ENCODE results near the gene FBXL7. TPM values are rescaled to one million over a fixed set of nuclear protein-coding genes. Genes with fewer than 3 reads are reported as not detected.

The FBXL7 gene
- total and polyA plus RNA-seq, 2 donors (not counting 1 experiment from before 2014, with no cell fraction given): not detected

DNA sequence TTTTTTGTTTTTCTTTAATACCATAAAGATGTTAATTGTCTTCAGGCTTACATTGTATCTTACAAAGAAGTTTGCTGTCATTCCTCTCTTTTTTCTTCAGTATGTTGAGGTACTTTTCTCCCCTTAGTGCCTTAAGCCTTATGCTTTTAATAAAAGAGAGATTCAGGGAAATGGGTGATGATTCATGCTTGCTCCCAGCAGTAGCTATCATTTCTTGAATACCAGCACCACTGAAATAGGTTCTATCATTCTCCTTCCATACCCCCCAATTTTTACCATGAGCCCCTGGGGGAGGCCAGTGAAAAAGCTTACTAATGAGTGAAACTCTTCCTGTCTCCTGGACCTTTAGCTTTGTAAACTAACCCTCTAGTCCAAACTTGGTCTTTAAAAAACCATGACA is 165.0 kb downstream of the FBXL7 start:
- POLR2A ChIA-PET: no interaction called here

DNA sequence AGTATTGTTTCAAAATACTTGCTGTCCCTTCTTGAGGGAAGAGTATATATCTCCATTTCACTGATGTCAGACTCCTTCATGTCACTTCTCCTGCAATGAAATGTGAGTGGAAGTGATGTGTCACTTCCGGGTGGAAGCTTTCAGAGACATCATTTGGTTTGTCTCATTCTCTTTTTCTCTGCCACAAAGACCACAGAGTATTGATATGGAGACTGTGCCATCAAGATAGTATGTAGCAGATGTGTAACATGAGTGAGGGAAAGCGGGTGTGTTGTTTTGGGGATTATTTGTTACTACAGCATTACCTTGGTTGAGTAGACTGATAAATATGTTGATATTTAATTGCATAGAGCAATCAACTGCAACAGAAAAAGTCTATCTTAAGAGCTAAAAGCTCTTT is 169.8 kb downstream of the FBXL7 start:
- Histone ChIP-seq H3K4me1 (ENCODE audit: control insufficient read depth in 2 of 2, insufficient read depth in 2 of 2, low read length in 2 of 2) (no peaks in the 10 kb centered on the region), H3K27ac (ENCODE audit: low read length in 2 of 2) (no peak overlapping the region), H3K9ac (ENCODE audit: low read length) (no peak overlapping the region), H4K20me1 (ENCODE audit: control insufficient read depth, insufficient read depth, low read length, poor library complexity, severe bottlenecking) (no peaks in the 10 kb centered on the region), H3K4me2 (replicated peaks; ENCODE audit: low read depth, low read length, poor library complexity, severe bottlenecking) (no peak overlapping the region), H3K36me3 (replicated peaks in 1 of 2; ENCODE audit: control extremely low read depth in 1 of 2, control insufficient read depth in 1 of 2, extremely low read depth in 1 of 2, insufficient read depth in 2 of 2, low read length in 1 of 2) (no peaks in the 10 kb centered on the region), H3K4me3 (ENCODE audit: control extremely low read depth in 1 of 5, extremely low read depth in 1 of 5, insufficient read depth in 1 of 5, low read depth in 2 of 5, low read length in 4 of 5) (no peak overlapping the region), H2AFZ (ENCODE audit: insufficient read depth, low read depth, low read length, poor library complexity, severe bottlenecking) (no peak overlapping the region), H3K9me3 (ENCODE audit: control extremely low read depth in 1 of 3, control insufficient read depth in 2 of 3, insufficient read depth in 1 of 3, low read length in 2 of 3) (peaks cover 0 to 4% (median 0%) of the 10 kb centered on the region in 3 donors), H3K79me2 (ENCODE audit: control insufficient read depth, insufficient read depth, low read length) (no peaks in the 10 kb centered on the region), H3K27me3 (replicated peaks in 1 of 4; ENCODE audit: control extremely low read depth in 1 of 4, control insufficient read depth in 3 of 4, insufficient read depth in 4 of 4, low read length in 3 of 4) (no peaks in the 10 kb centered on the region)
- TF ChIP-seq, protein P1, sequence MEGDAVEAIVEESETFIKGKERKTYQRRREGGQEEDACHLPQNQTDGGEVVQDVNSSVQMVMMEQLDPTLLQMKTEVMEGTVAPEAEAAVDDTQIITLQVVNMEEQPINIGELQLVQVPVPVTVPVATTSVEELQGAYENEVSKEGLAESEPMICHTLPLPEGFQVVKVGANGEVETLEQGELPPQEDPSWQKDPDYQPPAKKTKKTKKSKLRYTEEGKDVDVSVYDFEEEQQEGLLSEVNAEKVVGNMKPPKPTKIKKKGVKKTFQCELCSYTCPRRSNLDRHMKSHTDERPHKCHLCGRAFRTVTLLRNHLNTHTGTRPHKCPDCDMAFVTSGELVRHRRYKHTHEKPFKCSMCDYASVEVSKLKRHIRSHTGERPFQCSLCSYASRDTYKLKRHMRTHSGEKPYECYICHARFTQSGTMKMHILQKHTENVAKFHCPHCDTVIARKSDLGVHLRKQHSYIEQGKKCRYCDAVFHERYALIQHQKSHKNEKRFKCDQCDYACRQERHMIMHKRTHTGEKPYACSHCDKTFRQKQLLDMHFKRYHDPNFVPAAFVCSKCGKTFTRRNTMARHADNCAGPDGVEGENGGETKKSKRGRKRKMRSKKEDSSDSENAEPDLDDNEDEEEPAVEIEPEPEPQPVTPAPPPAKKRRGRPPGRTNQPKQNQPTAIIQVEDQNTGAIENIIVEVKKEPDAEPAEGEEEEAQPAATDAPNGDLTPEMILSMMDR (IDR thresholded peaks at IDR 0.05): no peak
- TF ChIP-seq EZH2 (IDR thresholded peaks at IDR 0.05; ENCODE audit: borderline replicate concordance, insufficient read depth, low read depth, low read length, poor library complexity, severe bottlenecking): no peak
- no peak for ATAC-seq (ENCODE audit: low read depth)
- H3K9me3 Mint-ChIP-seq (ENCODE audit: insufficient read depth): peaks cover 3% of the 10 kb centered on the region
- ChIA-PET CTCF (no interaction called here), POLR2A (no interaction called here)
- no peaks in the 10 kb centered on the region for H3K4me1 Mint-ChIP-seq
- WGBS (ENCODE audit: insufficient coverage): no CpG with 5 or more reads among the region's 2 CpGs
- DNase-seq: no peak
- intact Hi-C loops (cut with micrococcal nuclease): no loop called here
- H3K4me3 Mint-ChIP-seq: no peak overlapping the region
- no peaks in the 10 kb centered on the region for H3K27me3 Mint-ChIP-seq
- H3K27ac Mint-ChIP-seq: no peak overlapping the region

More for the DNA sequence above, 165.0 kb downstream of the FBXL7 start:
- H3K9me3 Mint-ChIP-seq (ENCODE audit: insufficient read depth): peaks cover 13% of the 10 kb centered on the region
- H3K9ac ChIP-seq (ENCODE audit: low read length): no peak overlapping the region
- H3K27ac Mint-ChIP-seq: no peak overlapping the region
- no peak for TF ChIP-seq EZH2 (IDR thresholded peaks at IDR 0.05; ENCODE audit: borderline replicate concordance, insufficient read depth, low read depth, low read length, poor library complexity, severe bottlenecking)
- TF ChIP-seq, protein P1 (IDR thresholded peaks at IDR 0.05): no peak
- H3K4me2 ChIP-seq (replicated peaks; ENCODE audit: low read depth, low read length, poor library complexity, severe bottlenecking): no peak overlapping the region
- no peak overlapping the region for H3K4me3 ChIP-seq (ENCODE audit: control extremely low read depth in 1 of 5, extremely low read depth in 1 of 5, insufficient read depth in 1 of 5, low read depth in 2 of 5, low read length in 4 of 5)
- ATAC-seq (ENCODE audit: low read depth) (no peak), DNase-seq (no peak)
- H3K9me3 ChIP-seq (ENCODE audit: control extremely low read depth in 1 of 3, control insufficient read depth in 2 of 3, insufficient read depth in 1 of 3, low read length in 2 of 3): peaks cover 0 to 1% (median 0%) of the 10 kb centered on the region in 3 donors
- H3K79me2 ChIP-seq (ENCODE audit: control insufficient read depth, insufficient read depth, low read length): no peaks in the 10 kb centered on the region
- H3K27me3 Mint-ChIP-seq: no peaks in the 10 kb centered on the region
- H3K4me1 Mint-ChIP-seq: no peaks in the 10 kb centered on the region
- CTCF ChIA-PET: no interaction called here
- H4K20me1 ChIP-seq (ENCODE audit: control insufficient read depth, insufficient read depth, low read length, poor library complexity, severe bottlenecking): no peaks in the 10 kb centered on the region
- H2AFZ ChIP-seq (ENCODE audit: insufficient read depth, low read depth, low read length, poor library complexity, severe bottlenecking): no peak overlapping the region
- no peak overlapping the region for H3K27ac ChIP-seq (ENCODE audit: low read length in 2 of 2)
- no peaks in the 10 kb centered on the region for H3K27me3 ChIP-seq (replicated peaks in 1 of 4; ENCODE audit: control extremely low read depth in 1 of 4, control insufficient read depth in 3 of 4, insufficient read depth in 4 of 4, low read length in 3 of 4)
- no peak overlapping the region for H3K4me3 Mint-ChIP-seq
- intact Hi-C loops (cut with micrococcal nuclease): no loop called here
- no peaks in the 10 kb centered on the region for H3K36me3 ChIP-seq (replicated peaks in 1 of 2; ENCODE audit: control extremely low read depth in 1 of 2, control insufficient read depth in 1 of 2, extremely low read depth in 1 of 2, insufficient read depth in 2 of 2, low read length in 1 of 2)
- H3K4me1 ChIP-seq (ENCODE audit: control insufficient read depth in 2 of 2, insufficient read depth in 2 of 2, low read length in 2 of 2): no peaks in the 10 kb centered on the region

Data from B cell (primary cell).